Measurements from ENCODE around the gene NAP1L5.
A peak's percentile ranks its signal among the peaks of the same experiment; 100 is the strongest.

NAP1L5 gene

DNA sequence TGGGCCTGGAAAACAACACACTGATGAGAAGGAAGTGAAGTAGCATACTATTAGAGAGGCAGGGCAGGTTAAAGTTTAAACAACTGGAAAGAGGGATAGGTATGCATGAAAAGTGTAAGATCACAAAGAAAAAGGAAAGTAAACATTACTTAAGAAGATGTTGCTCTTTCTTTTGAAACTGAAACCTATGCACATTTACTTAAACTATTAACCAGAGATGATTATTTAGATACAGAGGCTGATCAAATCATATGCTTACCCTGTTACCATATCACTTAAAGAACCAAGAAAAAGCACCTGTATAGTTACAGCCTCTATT lies 37.8 kb downstream of the NAP1L5 start:
- DNase-seq: no peak

DNA sequence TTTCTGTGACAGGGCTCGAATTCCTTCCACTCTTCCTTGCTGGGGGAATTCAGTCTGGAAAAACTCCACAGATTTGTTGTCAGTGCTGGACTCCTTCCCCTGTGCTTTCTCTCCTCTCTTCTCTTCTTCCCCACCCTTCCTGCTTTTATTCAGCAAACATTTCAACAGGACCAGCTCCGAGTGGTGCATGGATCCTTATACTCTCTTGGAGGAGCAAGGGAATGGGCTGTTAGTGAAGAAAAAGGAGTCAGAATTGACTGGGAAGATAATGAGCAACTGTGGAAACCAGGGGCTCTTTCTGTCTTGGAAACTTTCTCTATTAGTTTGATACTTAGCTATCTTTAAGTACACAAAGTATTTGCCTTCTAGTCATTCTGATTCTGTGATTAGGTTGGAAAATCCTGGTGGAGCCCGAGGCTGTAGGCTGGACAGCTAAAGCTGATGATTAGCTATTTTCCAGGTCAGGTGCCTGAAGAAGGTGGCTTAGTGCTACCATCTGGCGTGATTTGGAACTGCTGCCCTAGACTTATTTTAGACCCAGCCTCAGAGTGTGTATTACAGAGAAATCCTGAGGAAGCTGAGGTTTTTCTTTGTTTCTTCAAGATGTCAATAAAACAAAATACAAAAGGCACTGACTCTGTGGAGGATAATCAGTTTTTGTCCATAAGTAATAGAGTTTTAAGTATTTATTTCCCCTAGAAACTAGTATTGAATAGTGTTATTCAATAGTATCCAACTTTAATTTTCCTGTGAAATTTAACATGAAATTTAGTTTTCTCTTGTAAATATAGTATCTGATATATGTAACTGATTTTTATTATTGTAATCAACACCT lies 38.4 kb downstream of the NAP1L5 start:
- DNase-seq: peak; percentile 29

DNA sequence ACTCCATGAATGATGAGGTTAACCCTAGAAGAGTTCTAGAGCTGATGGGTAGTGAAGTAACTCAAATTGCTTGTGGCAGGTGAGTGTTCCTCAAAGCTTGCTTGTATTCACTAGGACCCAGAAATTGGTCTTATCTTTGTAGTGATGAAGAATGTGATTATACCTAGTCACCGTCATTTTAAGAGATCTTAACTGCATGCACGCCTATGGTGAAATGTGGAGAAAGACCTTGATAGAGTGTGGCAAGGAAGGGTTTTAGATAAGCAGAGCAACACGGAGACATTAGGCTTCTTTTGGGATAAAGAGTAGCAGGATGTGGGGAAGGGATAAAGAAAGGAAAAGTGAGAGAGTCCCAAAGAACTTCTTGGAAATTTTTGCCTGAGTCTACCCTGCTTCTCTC lies 42.4 kb downstream of the NAP1L5 start:
- DNase-seq: no peak

DNA sequence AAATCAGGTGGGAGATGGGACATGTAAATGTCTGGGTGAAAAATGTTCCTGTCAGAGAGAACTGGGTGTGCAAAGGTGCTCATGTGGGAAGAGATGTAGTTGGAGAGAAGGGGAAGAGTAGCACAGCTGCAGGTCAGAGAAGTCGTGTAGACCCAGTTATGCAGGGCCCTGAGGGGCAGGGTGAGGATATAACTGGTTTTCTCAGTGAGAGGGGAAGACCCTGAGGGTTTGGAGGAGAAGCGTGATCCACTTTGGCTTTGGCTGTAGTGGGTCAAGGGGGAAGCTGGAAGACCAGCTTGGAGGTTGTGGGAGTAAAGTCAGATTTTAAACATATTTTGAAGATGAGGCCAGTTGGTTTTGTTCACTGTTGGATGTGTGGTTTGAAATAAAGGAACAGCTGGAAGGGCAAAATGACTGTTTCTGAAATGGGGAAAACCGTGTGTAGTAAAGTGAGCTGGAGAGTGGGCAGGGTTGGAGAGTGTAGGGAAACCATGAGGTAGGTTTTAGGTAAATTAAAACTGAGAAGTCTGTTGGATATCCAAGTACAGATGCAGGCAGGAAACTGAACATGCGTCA lies 44.2 kb downstream of the NAP1L5 start:
- DNase-seq: no peak

DNA sequence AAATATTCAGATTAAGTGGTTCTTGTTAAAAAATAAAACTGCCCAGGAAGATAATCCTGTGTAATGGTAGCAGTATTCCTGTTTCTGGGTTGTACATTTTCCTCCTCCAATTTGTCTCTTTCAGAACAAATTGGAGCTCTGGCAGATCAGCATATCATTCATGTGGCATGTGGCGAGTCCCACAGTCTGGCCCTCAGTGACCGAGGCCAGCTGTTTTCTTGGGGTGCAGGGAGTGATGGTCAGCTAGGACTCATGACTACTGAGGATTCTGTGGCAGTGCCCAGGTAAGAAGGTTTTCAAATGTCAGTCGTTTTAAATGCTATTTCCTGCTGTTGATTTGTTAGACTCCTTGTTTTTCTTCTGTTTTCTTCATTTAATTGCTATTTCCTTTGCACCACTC lies 47.9 kb downstream of the NAP1L5 start:
- no peak for DNase-seq

DNA sequence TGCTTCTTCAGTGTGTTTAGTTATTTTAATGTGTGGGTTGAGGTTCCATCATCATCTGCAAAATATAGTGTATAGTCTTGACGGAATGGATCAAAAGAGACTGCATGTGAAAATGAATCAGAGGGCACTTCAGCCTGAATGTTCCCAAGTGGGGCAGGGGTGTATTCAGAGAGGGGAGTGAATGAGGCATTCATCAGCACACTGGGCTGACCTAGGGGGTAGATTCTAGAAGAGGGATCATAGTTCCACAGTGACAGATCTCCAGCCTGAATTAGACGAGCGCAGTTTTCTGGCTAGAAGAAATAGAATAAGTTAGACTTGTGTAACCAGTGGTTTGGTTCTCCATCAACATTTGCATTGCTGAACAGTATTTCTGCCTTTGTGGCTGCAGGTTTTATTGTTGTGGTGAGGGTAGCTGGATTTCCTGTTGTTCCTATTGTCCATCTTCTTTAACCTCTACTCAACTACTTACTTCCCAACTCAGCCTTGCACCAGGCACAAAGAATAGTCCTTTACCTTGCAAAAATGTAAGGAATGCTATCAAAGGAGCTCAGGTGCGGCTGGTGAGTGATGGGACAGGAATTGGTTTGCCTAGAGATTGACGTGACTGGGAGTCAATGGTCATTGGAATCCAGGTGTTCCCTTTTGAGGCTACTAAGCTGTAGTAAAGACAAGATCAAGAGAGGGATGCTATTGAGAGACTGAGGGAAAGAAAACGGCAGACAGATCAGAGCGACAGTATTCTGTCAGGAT lies 50.9 kb downstream of the NAP1L5 start:
- no peak for DNase-seq

DNA sequence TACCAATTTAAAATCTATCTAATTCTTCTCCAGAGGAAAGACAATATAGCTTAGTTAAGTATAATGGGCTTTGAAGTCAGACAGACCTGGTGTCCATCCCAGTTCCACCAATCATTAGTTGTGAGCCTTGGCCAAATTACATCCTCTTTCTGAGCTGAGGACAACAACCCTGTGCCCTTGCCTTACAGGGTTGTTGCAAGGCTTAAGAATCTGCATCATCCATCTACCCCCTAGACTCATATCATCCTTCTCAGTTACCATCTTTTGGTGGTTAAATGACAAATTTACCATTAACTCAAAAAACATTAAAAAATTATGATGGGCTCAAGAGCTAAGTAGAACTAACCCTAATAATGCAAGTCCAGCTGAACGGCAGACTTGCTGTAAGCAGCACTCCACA lies 51.6 kb downstream of the NAP1L5 start:
- DNase-seq: no peak

Data from activated naive CD4-positive, alpha-beta T cell treated with anti-CD3 and anti-CD28 coated beads, Interleukin-2, amount 50 U/mL, for 16 hours (primary cell).